CD4-positive, alpha-beta T cell (primary cell): ENCODE measurements around the gene PLEK. TPM values are rescaled to one million over a fixed set of nuclear protein-coding genes. Genes with fewer than 3 reads are reported as not detected.

Experiments
- ATAC-seq: fragments of 200-7000 bp; cut with Tn5 transposase; one replicate; pipeline ENCODE4 v1.10.0; 2022; ENCODE audit warnings: mild to moderate bottlenecking; ENCODE audit not compliant: poor library complexity
- CTCF ChIA-PET: fragments of 350-600 bp; sonication (Branson Sonifier 250); formaldehyde crosslinking; loops from one replicate; lab custom pipeline; 2021; ENCODE audit warnings: antibody characterized with exemption, inconsistent platforms; lab: Charles Lee
- POLR2A ChIA-PET: fragments of 350-600 bp; sonication (Branson Sonifier 250); formaldehyde crosslinking; loops from one replicate; lab custom pipeline; 2021; ENCODE audit warnings: antibody characterized with exemption, inconsistent platforms; lab: Charles Lee
- DNase-seq, 14 experiments: peaks; one replicate each; pipeline ENCODE4 v3.0.0-alpha.2; 2013 to 2020; ENCODE audit warnings: mixed read lengths in 2 of 14
- H3K27ac ChIP-seq, 2 donors: one replicate each; pipeline versions ENCODE4 v1.5.1 to v1.7.0; 2013; ENCODE audit warnings: low read length in 2 of 2, low read depth in 1 of 2, mild to moderate bottlenecking in 1 of 2
- H3K27me3 ChIP-seq, 2 experiments: 1 replicate in 1 of 2; 2 replicates in 1 of 2; pipeline versions ENCODE4 v1.6.1 to v1.7.0; 2013; ENCODE audit warnings: low read length in 2 of 2, control low read depth in 1 of 2, mild to moderate bottlenecking in 1 of 2, moderate library complexity in 1 of 2; ENCODE audit not compliant: insufficient read depth in 2 of 2, control insufficient read depth in 1 of 2
- H3K36me3 ChIP-seq: one replicate; pipeline ENCODE4 v1.6.1; 2013; ENCODE audit warnings: low read length, control low read depth; ENCODE audit not compliant: insufficient read depth
- H3K4me1 ChIP-seq: one replicate; pipeline ENCODE4 v1.6.1; 2013; ENCODE audit warnings: low read length, control low read depth; ENCODE audit not compliant: insufficient read depth
- H3K4me3 ChIP-seq: one replicate; pipeline ENCODE4 v1.5.1; 2013; ENCODE audit warnings: mild to moderate bottlenecking, low read length, moderate library complexity
- H3K9me3 ChIP-seq, 2 experiments: 1 replicate in 1 of 2; 2 replicates in 1 of 2; pipeline versions ENCODE4 v1.6.1 to v1.7.0; 2013; ENCODE audit warnings: low read length in 2 of 2, mild to moderate bottlenecking in 2 of 2, control low read depth in 1 of 2, moderate library complexity in 1 of 2; ENCODE audit not compliant: control insufficient read depth in 1 of 2, insufficient read depth in 1 of 2
- H3K27ac Mint-ChIP-seq: one replicate; pipeline ENCODE4 v1.8.0; 2020; ENCODE audit warnings: mixed read lengths
- H3K27me3 Mint-ChIP-seq: one replicate; pipeline ENCODE4 v1.8.0; 2021; ENCODE audit warnings: mixed read lengths
- H3K36me3 Mint-ChIP-seq: one replicate; pipeline ENCODE4 v1.8.0; 2021; ENCODE audit warnings: low read depth, mixed read lengths
- H3K4me1 Mint-ChIP-seq: one replicate; pipeline ENCODE4 v1.8.0; 2021; ENCODE audit warnings: low read depth, mixed read lengths
- H3K4me3 Mint-ChIP-seq: one replicate; pipeline ENCODE4 v1.8.0; 2020; ENCODE audit warnings: mild to moderate bottlenecking, mixed read lengths
- H3K9me3 Mint-ChIP-seq: one replicate; pipeline ENCODE4 v1.8.0; 2020; ENCODE audit warnings: mixed read lengths
- intact Hi-C, 2 experiments: fragments of 100-400 bp; cut with DNase I in 1 of 2; cut with micrococcal nuclease in 1 of 2; formaldehyde crosslinking; loops; one replicate each; pipeline versions ENCODE4 v1.15.1 to v1.9.0; 2023 to 2025; cut with DNase I, micrococcal nuclease
- total RNA-seq, 174 experiments: library from RNA in 2 of 174; stranded (reverse) in 2 of 174; gene quantifications; one replicate each; pipeline ENCODE4 v1.2.3 and lab custom pipeline; 2021 to 2026
- TF ChIP-seq, protein P1 (sequence below): fragments of 200-600 bp; IDR thresholded peaks from one replicate; pipeline ENCODE4 v1.8.0; 2022; ENCODE audit warnings: antibody characterized with exemption, mild to moderate bottlenecking

Gene PLEK
- total RNA-seq, 2 experiments from 2014 or later = 5.3 to 6.3 TPM

DNA sequence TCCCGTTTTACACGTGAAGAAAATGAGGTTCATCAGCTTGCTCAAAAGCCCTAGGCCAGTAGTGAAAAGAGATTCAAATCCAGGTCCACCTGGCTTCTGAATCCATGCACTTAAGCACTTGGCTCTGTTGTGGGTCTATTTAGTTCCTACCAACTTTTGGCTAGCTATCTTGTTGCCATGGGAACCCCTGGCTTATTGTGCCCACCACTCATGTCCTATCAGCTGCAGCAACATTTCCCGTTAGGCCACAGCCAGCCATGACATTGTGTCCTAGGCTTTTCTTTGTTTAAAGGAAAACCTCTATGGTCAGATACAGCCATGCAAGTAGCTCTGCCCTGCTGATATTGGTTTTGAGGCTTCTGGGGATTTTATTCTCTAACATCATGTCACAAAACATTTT, 49.8 kb downstream of the PLEK start:
- POLR2A ChIA-PET = no interaction called here
- H3K36me3 ChIP-seq = no peaks in the 10 kb centered on the region

DNA sequence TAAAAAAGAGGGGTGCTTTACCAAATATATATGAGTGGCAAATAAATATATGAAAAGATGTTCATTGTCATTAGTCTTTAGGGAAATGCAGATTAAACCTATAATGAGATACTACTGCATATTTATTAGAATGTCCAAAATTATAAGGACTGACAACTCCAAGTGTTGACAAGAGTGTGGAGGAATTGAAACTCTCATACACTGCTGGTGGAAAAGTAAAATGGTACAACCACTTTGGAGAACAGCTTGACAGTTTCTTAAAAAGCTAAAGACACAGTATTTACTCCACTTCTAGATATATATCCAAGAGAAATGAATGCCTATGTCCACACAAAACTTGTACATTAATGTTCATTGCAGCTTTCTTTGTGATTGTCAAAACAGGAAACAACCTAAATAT, 50.4 kb downstream of the PLEK start:
- H3K27me3 Mint-ChIP-seq = no peaks in the 10 kb centered on the region
- H3K4me3 Mint-ChIP-seq = no peak overlapping the region
- Histone ChIP-seq H3K4me3 (no peak overlapping the region), H3K27me3 (no peaks in the 10 kb centered on the region), H3K9me3 (no peaks in the 10 kb centered on the region), H3K27ac (no peak overlapping the region), H3K36me3 (no peaks in the 10 kb centered on the region), H3K4me1 (peaks cover 16% of the 10 kb centered on the region)
- TF ChIP-seq, protein P1, sequence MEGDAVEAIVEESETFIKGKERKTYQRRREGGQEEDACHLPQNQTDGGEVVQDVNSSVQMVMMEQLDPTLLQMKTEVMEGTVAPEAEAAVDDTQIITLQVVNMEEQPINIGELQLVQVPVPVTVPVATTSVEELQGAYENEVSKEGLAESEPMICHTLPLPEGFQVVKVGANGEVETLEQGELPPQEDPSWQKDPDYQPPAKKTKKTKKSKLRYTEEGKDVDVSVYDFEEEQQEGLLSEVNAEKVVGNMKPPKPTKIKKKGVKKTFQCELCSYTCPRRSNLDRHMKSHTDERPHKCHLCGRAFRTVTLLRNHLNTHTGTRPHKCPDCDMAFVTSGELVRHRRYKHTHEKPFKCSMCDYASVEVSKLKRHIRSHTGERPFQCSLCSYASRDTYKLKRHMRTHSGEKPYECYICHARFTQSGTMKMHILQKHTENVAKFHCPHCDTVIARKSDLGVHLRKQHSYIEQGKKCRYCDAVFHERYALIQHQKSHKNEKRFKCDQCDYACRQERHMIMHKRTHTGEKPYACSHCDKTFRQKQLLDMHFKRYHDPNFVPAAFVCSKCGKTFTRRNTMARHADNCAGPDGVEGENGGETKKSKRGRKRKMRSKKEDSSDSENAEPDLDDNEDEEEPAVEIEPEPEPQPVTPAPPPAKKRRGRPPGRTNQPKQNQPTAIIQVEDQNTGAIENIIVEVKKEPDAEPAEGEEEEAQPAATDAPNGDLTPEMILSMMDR = no peak
- POLR2A ChIA-PET = no interaction called here
- no peaks in the 10 kb centered on the region for H3K4me1 Mint-ChIP-seq
- no peak for ATAC-seq
- no peak for DNase-seq
- intact Hi-C loops = no loop called here
- no peaks in the 10 kb centered on the region for H3K9me3 Mint-ChIP-seq
- no peak overlapping the region for H3K27ac Mint-ChIP-seq
- CTCF ChIA-PET = interaction anchor here (0.6 kb wide), 1 partner anchor 11 kb away, joined by 3 read pairs; no protein-coding TSS in a partner anchor
- no peaks in the 10 kb centered on the region for H3K36me3 Mint-ChIP-seq

More for the DNA sequence above, 49.8 kb downstream of the PLEK start:
- Histone ChIP-seq H3K4me1 (peaks cover 16% of the 10 kb centered on the region), H3K9me3 (no peaks in the 10 kb centered on the region), H3K27ac (no peak overlapping the region), H3K27me3 (no peaks in the 10 kb centered on the region), H3K4me3 (no peak overlapping the region)
- DNase-seq = no peak
- no peak overlapping the region for H3K27ac Mint-ChIP-seq
- intact Hi-C loops = no loop called here
- no peaks in the 10 kb centered on the region for H3K27me3 Mint-ChIP-seq
- H3K36me3 Mint-ChIP-seq = no peaks in the 10 kb centered on the region
- H3K9me3 Mint-ChIP-seq = no peaks in the 10 kb centered on the region
- ATAC-seq = no peak
- TF ChIP-seq, protein P1 = no peak
- no peak overlapping the region for H3K4me3 Mint-ChIP-seq
- H3K4me1 Mint-ChIP-seq = no peaks in the 10 kb centered on the region
- CTCF ChIA-PET = no interaction called here

DNA sequence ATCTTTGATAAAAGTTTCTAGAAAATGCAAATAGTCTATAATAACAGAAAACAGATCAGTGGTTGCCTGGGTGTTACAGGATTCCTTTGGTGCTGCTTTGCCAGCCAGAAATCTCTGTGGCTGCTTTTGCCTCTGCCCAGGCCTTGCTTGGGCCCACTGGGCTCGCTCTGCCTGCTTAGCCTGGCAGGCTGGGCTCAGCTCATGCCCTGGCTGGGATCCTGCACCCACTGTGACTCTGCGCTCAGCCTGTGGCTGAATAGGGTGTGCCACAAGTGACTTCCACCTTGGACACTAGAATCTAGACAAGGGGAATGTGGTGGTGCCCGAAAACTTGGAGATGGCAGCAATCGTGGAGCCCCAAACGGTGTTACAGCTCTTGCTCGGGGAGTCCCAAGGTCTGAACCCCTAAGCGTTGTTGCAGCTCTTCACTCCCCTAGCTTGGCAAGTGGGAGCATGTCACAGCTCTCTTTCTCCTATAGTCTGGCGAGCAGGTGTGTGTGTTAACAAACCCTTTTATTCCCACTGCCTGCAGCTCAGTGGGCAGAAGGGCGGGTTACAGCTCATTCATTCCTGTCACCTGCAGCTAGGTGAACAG, 51.1 kb downstream of the PLEK start:
- TF ChIP-seq, protein P1 = no peak
- no peaks in the 10 kb centered on the region for H3K4me1 Mint-ChIP-seq
- Histone ChIP-seq H3K36me3 (no peaks in the 10 kb centered on the region), H3K27me3 (no peaks in the 10 kb centered on the region), H3K9me3 (no peaks in the 10 kb centered on the region), H3K4me1 (peaks cover 16% of the 10 kb centered on the region), H3K27ac (no peak overlapping the region), H3K4me3 (no peak overlapping the region)
- H3K9me3 Mint-ChIP-seq = no peaks in the 10 kb centered on the region
- H3K27me3 Mint-ChIP-seq = no peaks in the 10 kb centered on the region
- ATAC-seq (no peak), DNase-seq (no peak)
- intact Hi-C loops = no loop called here
- H3K27ac Mint-ChIP-seq = no peak overlapping the region
- no peaks in the 10 kb centered on the region for H3K36me3 Mint-ChIP-seq
- ChIA-PET POLR2A (no interaction called here), CTCF (no interaction called here)
- H3K4me3 Mint-ChIP-seq = no peak overlapping the region
